ENCODE data around the gene MAL. TPM values are rescaled to one million over a fixed set of nuclear protein-coding genes. Genes with fewer than 3 reads are reported as not detected.

Gene MAL
- total RNA-seq, 1 experiment from 2014 or later, result 1.6 TPM

DNA sequence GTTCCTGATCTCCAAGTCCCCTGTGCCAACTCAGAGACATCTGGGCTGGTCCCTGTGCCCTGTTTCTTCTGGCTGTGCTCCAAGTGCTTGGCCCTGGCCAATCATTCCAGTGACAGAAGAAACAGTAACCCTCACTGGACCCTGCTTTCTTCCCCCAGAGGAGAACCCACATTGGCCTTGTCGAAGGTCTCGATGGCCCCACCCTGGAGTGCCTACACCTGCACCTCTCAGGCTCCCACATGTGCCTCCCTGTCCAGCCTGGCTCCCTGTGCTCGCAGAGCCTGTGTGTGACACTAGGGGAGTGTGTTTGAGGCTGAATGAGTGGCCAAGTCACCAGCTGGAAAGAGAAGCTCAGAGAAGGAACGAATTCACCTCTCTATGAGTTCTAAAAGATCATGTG, 5.9 kb upstream of the MAL start:
- Histone ChIP-seq H3K9me2 (replicated peaks; ENCODE audit: low read length) (no peaks in the 10 kb centered on the region), H3K4me3 (ENCODE audit: low read length) (no peak overlapping the region), H3K4me1 (ENCODE audit: insufficient read depth, low read length) (peaks cover 6% of the 10 kb centered on the region; the same call in 1 of the 2 replicates), H4K20me1 (ENCODE audit: low read length) (no peaks in the 10 kb centered on the region), H3K36me3 (ENCODE audit: low read depth, low read length) (no peaks in the 10 kb centered on the region), H3K27ac (ENCODE audit: low read length) (no peak overlapping the region), H3K9ac (ENCODE audit: low read length) (no peak overlapping the region), H2AFZ (ENCODE audit: low read length) (no peak overlapping the region), H3F3A (ENCODE audit: low read length, unreplicated experiment) (no peaks in the 10 kb centered on the region), H3K9me3 (ENCODE audit: low read length) (no peaks in the 10 kb centered on the region), H3K27me3 (ENCODE audit: low read length) (no peaks in the 10 kb centered on the region), H3K79me2 (ENCODE audit: low read length) (no peaks in the 10 kb centered on the region), H3K4me2 (ENCODE audit: low read length) (no peak overlapping the region)
- no peak for ATAC-seq
- ChIA-PET POLR2A (ENCODE audit: unreplicated experiment) (no interaction called here), CTCF (interaction anchor here (1.0 to 1.2 kb wide), 2 partner anchors 59 to 60 kb away, joined by 3 to 4 read pairs; no protein-coding TSS in a partner anchor)
- BruUV-seq (replicated peaks), result no TSS peak
- intact Hi-C loops (cut with micrococcal nuclease), result no loop called here
- TF ChIP-seq EZH2 (IDR thresholded peaks at IDR 0.05; ENCODE audit: low read length, unreplicated experiment), result no peak
- no peak for TF ChIP-seq EZH2phosphoT487 (IDR thresholded peaks at IDR 0.05; ENCODE audit: borderline replicate concordance, low read length)
- TF ChIP-seq CTCF (conservative IDR thresholded peaks at IDR 0.05; ENCODE audit: low read depth, low read length), result no peak
- no peak for DNase-seq

GRCh38 chr2:95020275-95021022, 5.1 kb upstream of the MAL start:
- no peaks in the 10 kb centered on the region for H3K9me3 ChIP-seq (ENCODE audit: low read length)
- intact Hi-C loops (cut with micrococcal nuclease), result loop anchor here (5.0 kb wide), 1 partner anchor 42 kb away; no protein-coding TSS in a partner anchor
- peaks cover 6% of the 10 kb centered on the region; the same call in 1 of the 2 replicates for H3K4me1 ChIP-seq (ENCODE audit: insufficient read depth, low read length)
- ATAC-seq, result no peak
- no peak overlapping the region for H3K4me2 ChIP-seq (ENCODE audit: low read length)
- no peaks in the 10 kb centered on the region for H3K79me2 ChIP-seq (ENCODE audit: low read length)
- no peak overlapping the region for H3K9ac ChIP-seq (ENCODE audit: low read length)
- no peaks in the 10 kb centered on the region for H3F3A ChIP-seq (ENCODE audit: low read length, unreplicated experiment)
- H3K4me3 ChIP-seq (ENCODE audit: low read length), result no peak overlapping the region
- no peaks in the 10 kb centered on the region for H4K20me1 ChIP-seq (ENCODE audit: low read length)
- no peaks in the 10 kb centered on the region for H3K9me2 ChIP-seq (replicated peaks; ENCODE audit: low read length)
- H3K27ac ChIP-seq (ENCODE audit: low read length), result no peak overlapping the region
- no TSS peak for BruUV-seq (replicated peaks)
- no peak for DNase-seq
- no peaks in the 10 kb centered on the region for H3K36me3 ChIP-seq (ENCODE audit: low read depth, low read length)
- POLR2A ChIA-PET (ENCODE audit: unreplicated experiment), result no interaction called here
- TF ChIP-seq EZH2phosphoT487 (IDR thresholded peaks at IDR 0.05; ENCODE audit: borderline replicate concordance, low read length), result no peak
- no peaks in the 10 kb centered on the region for H3K27me3 ChIP-seq (ENCODE audit: low read length)
- H2AFZ ChIP-seq (ENCODE audit: low read length), result no peak overlapping the region
- CTCF ChIA-PET, result interaction anchor here (1.0 kb wide), 1 partner anchor 58 kb away, joined by 4 read pairs; no protein-coding TSS in a partner anchor

DNA sequence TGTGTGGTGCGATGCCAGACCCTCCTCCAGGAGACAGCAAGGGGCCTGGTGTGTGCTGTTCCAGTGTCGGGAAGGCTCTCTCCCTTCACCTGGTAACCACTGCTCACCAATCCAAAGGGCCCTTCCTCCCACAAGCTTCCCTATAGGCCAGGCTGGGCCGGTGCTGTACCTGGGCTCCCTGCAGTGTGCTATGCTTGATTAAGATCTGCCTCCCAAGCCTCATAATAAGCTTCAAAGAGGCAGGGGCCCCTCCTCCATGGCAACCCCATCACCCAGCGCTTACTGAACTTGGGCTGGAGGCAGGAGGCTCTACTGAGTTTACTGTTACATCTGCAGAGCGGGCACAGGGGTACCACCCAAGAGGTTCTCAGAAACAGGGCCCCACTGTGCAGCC, 4.5 kb upstream of the MAL start:
- H3K9ac ChIP-seq (ENCODE audit: low read length), result no peak overlapping the region
- no peaks in the 10 kb centered on the region for H3K27me3 ChIP-seq (ENCODE audit: low read length)
- ChIA-PET POLR2A (ENCODE audit: unreplicated experiment) (no interaction called here), CTCF (no interaction called here)
- no peak overlapping the region for H3K27ac ChIP-seq (ENCODE audit: low read length)
- BruUV-seq (replicated peaks), result no TSS peak
- no peaks in the 10 kb centered on the region for H3K9me2 ChIP-seq (replicated peaks; ENCODE audit: low read length)
- TF ChIP-seq CTCF (conservative IDR thresholded peaks at IDR 0.05; ENCODE audit: low read depth, low read length), result no peak
- no peak for TF ChIP-seq EZH2 (IDR thresholded peaks at IDR 0.05; ENCODE audit: low read length, unreplicated experiment)
- no peak for TF ChIP-seq EZH2phosphoT487 (IDR thresholded peaks at IDR 0.05; ENCODE audit: borderline replicate concordance, low read length)
- H3K4me1 ChIP-seq (ENCODE audit: insufficient read depth, low read length), result peaks cover 6% of the 10 kb centered on the region; the same call in 1 of the 2 replicates
- H3K36me3 ChIP-seq (ENCODE audit: low read depth, low read length), result no peaks in the 10 kb centered on the region
- H3K79me2 ChIP-seq (ENCODE audit: low read length), result no peaks in the 10 kb centered on the region
- H3K4me2 ChIP-seq (ENCODE audit: low read length), result no peak overlapping the region
- H2AFZ ChIP-seq (ENCODE audit: low read length), result no peak overlapping the region
- H3F3A ChIP-seq (ENCODE audit: low read length, unreplicated experiment), result no peaks in the 10 kb centered on the region
- H4K20me1 ChIP-seq (ENCODE audit: low read length), result no peaks in the 10 kb centered on the region
- no peaks in the 10 kb centered on the region for H3K9me3 ChIP-seq (ENCODE audit: low read length)
- intact Hi-C loops (cut with micrococcal nuclease), result loop anchor here (5.0 kb wide), 1 partner anchor 41 kb away; no protein-coding TSS in a partner anchor
- DNase-seq (no peak), ATAC-seq (no peak)
- no peak overlapping the region for H3K4me3 ChIP-seq (ENCODE audit: low read length)
